HG03066 (cell line): ENCODE measurements around the gene C21orf58.

ENCODE experiments used
- ATAC-seq: cut with Tn5 transposase; IDR thresholded peaks from one replicate; pipeline ENCODE4 v1.9.1; 2021; ENCODE audit warnings: low read depth; ENCODE audit not compliant: unreplicated experiment

Gene C21orf58

GRCh38 chr21:46297338-46298271 lies 26.1 kb downstream of the C21orf58 start:
- no peak for ATAC-seq

GRCh38 chr21:46295996-46296752 lies 27.5 kb downstream of the C21orf58 start:
- ATAC-seq, result no peak

- ATAC-seq, result no peak
Observed at GRCh38 chr21:46295177-46295770, 28.4 kb downstream of the C21orf58 start.

GRCh38 chr21:46294647-46295176 lies 29.0 kb downstream of the C21orf58 start:
- no peak for ATAC-seq

- no peak for ATAC-seq
Observed at GRCh38 chr21:46291561-46291960, 32.1 kb downstream of the C21orf58 start.

GRCh38 chr21:46289655-46290179 lies 34.0 kb downstream of the C21orf58 start:
- ATAC-seq, result no peak

- no peak for ATAC-seq
Observed at GRCh38 chr21:46287541-46287940, 36.1 kb downstream of the C21orf58 start.

GRCh38 chr21:46286648-46287002 lies 37.0 kb downstream of the C21orf58 start:
- ATAC-seq, result no peak

GRCh38 chr21:46285761-46286647 lies 37.7 kb downstream of the C21orf58 start, which contains the start of gene YBEY:
Gene YBEY (plus strand): TSS chr21:46286342. CDS start chr21:46286914, 572 bp downstream.
- ATAC-seq, result peak; percentile 85

GRCh38 chr21:46285206-46285661 lies 38.4 kb downstream of the C21orf58 start, which contains the start of gene MCM3AP:
Gene MCM3AP (minus strand): TSS chr21:46285611. CDS start chr21:46285286, 325 bp downstream.
- no peak for ATAC-seq

GRCh38 chr21:46284733-46285132 lies 38.9 kb downstream of the C21orf58 start:
- ATAC-seq, result no peak

GRCh38 chr21:46284077-46284644 lies 39.5 kb downstream of the C21orf58 start:
- ATAC-seq, result no peak

- no peak for ATAC-seq
Observed at GRCh38 chr21:46274797-46275390, 48.8 kb downstream of the C21orf58 start.

- ATAC-seq, result no peak
Observed at GRCh38 chr21:46273341-46273740, 50.3 kb downstream of the C21orf58 start.

- no peak for ATAC-seq
Observed at GRCh38 chr21:46269466-46269865, 54.2 kb downstream of the C21orf58 start.

- ATAC-seq, result no peak
Observed at GRCh38 chr21:46268371-46268770, 55.3 kb downstream of the C21orf58 start.

- no peak for ATAC-seq
Observed at GRCh38 chr21:46266946-46267345, 56.7 kb downstream of the C21orf58 start.

- no peak for ATAC-seq
Observed at GRCh38 chr21:46265736-46266525, 57.7 kb downstream of the C21orf58 start.
